IPS DF 19.7 (cell line): Measurements from ENCODE around the gene ADARB2.
"Not testable (repeated sequence)": the region's sequence is repeated elsewhere in the genome, so short reads cannot be mapped to it uniquely, and the experiment has no call there.

Experiments
- DNase-seq: peaks from one replicate; pipeline ENCODE4 v3.0.0-alpha.2; 2013; ENCODE audit warnings: low read depth, low spot score

The ADARB2 gene

GRCh38 chr10:1737222-1738061 lies at the start of gene ADARB2:
Gene ADARB2 (minus strand): TSS chr10:1737525.
- DNase-seq: peak; percentile 86

- DNase-seq: no peak
These were observed 48.5 kb upstream of the ADARB2 start for GRCh38 chr10:1785835-1786234.

- no peak for DNase-seq
These were observed 45.5 kb upstream of the ADARB2 start for GRCh38 chr10:1782841-1783240.

- DNase-seq: no peak
These were observed 42.5 kb upstream of the ADARB2 start for GRCh38 chr10:1779796-1780195.

- DNase-seq: no peak
These were observed 41.1 kb upstream of the ADARB2 start for GRCh38 chr10:1778375-1778969.

- DNase-seq: no peak
These were observed 38.9 kb upstream of the ADARB2 start for GRCh38 chr10:1776127-1776662.

GRCh38 chr10:1774796-1775195 lies 37.5 kb upstream of the ADARB2 start:
- peak; percentile 84 for DNase-seq

- DNase-seq: not testable (repeated sequence)
These were observed 35.9 kb upstream of the ADARB2 start for GRCh38 chr10:1773204-1773603.

- DNase-seq: no peak
These were observed 28.7 kb upstream of the ADARB2 start for GRCh38 chr10:1766049-1766448.

- no peak for DNase-seq
These were observed 24.8 kb upstream of the ADARB2 start for GRCh38 chr10:1762076-1762475.

- DNase-seq: no peak
These were observed 17.3 kb upstream of the ADARB2 start for GRCh38 chr10:1754506-1755153.

- no peak for DNase-seq
These were observed 14.8 kb upstream of the ADARB2 start for GRCh38 chr10:1752153-1752552.

GRCh38 chr10:1747590-1748157 lies 10.3 kb upstream of the ADARB2 start:
- no peak for DNase-seq

- no peak for DNase-seq
These were observed 9.5 kb upstream of the ADARB2 start for GRCh38 chr10:1746796-1747195.

- no peak for DNase-seq
These were observed 8.6 kb upstream of the ADARB2 start for GRCh38 chr10:1745780-1746456.

GRCh38 chr10:1744524-1744923 lies 7.2 kb upstream of the ADARB2 start:
- no peak for DNase-seq

GRCh38 chr10:1743141-1743540 lies 5.8 kb upstream of the ADARB2 start:
- no peak for DNase-seq

GRCh38 chr10:1741450-1741849 lies 4.1 kb upstream of the ADARB2 start:
- no peak for DNase-seq

GRCh38 chr10:1739751-1740150 lies 2.4 kb upstream of the ADARB2 start:
- no peak for DNase-seq

GRCh38 chr10:1738950-1739349 lies 1.6 kb upstream of the ADARB2 start:
- DNase-seq: no peak

- no peak for DNase-seq
These were observed 428 bp downstream of the ADARB2 start for GRCh38 chr10:1736972-1737221.
